HL-60/S4 treated with phorbol 12-myristate 13-acetate at 8.2 ng/mL for 4 days and 3 days (cell line): ENCODE measurements around the gene DDX39A.
"Not testable (repeated sequence)": the region's sequence is repeated elsewhere in the genome, so short reads cannot be mapped to it uniquely, and the experiment has no call there.

Experiments used
- in situ Hi-C: fragments of 300-500 bp; cut with MboI; formaldehyde crosslinking; loops from 2 replicates; pipeline ENCODE4 v1.15.0; 2022; ENCODE audit warnings: low sequenced_read_pairs

The DDX39A gene

DNA sequence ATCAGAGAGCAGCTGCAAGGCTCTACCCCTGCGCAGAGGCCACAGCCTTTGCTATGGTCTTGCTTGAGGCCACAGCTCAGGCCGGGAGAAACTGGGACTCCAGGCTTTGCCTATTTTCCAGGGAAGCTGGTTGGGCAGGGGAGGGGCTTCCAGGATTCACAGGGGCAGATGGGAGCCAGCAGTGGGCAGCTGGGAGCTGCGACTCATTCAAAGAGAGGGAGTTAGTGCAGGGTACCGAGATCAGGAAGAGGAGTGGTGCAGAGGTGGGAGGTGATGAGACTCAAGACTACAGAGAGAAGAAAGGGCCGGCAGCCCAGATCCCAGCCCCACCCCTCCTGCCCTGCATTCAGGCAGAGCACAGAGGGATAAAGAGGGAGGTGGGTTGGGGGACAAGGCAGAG, 25.8 kb downstream of the DDX39A start:
- in situ Hi-C loops, result no loop called here

DNA sequence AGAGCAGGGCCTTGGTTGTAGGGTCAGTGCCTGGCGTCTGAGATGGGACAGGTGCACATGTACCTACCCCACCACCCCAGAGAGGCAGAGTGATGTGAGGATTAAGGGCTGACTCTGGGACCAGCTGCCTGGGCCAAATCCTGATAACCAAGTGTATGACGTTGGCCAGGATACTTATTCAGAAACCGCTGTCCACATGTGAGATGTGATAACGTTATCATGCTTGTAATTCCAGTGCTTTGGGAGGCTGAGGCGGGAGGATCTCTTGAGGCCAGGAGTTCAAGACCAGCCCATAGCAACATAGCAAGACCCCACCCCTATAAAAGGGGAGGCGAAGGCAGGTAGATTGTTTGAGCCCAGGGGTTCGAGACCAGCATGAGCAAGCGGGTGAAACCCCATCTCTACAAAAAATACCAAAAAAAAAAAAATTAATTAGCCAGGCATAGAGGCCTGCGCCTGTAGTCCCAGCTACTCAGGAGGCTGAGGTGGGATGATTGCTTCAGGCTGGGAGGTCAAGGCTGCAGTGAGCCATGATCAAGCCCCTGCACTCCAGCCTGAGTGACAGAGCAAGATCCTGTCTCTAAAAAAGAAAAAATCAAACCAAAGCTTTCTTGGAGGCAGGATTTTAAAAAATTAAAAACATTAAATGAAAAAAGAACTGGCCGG, 27.9 kb downstream of the DDX39A start:
- in situ Hi-C loops, result no loop called here

DNA sequence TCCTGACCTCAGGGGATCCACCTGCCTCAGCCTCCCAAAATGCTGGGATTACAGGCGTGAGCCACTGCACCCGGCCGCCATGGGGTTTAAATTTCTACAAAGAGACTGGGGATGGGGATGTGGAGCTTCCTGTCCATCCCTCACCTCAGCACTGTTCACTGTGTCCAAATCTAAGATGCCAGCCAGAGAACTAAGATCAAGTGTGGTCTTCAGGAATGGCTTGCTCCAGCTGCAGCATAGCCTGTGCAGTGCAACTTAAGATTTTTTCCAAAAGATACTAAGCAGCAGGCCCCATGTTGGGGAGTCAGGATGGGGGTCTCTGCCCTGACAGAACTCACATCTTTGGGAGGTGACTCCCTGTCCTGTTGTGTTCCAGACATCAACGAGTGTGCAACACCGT, 28.6 kb downstream of the DDX39A start:
- in situ Hi-C loops, result no loop called here

DNA sequence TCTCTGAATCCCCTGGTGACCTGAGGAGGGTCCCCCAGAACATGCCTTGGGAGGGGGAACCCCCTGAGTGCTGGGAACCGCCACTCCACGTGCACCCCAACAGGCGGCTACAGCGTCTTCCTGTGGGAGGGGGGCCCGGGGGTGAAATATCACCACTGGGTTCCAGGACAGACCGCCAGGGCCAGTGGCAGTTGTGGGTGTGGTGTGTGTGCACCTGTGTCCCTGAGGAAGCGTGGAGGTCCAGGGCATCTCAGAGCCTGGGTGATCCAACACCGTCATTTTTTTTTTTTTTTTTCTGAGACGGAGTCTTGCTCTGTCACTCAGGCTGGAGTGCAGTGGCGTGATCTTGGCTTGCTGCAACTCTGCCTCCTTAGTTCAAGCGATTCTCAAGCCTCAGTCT, 33.6 kb downstream of the DDX39A start:
- in situ Hi-C loops, result no loop called here

DNA sequence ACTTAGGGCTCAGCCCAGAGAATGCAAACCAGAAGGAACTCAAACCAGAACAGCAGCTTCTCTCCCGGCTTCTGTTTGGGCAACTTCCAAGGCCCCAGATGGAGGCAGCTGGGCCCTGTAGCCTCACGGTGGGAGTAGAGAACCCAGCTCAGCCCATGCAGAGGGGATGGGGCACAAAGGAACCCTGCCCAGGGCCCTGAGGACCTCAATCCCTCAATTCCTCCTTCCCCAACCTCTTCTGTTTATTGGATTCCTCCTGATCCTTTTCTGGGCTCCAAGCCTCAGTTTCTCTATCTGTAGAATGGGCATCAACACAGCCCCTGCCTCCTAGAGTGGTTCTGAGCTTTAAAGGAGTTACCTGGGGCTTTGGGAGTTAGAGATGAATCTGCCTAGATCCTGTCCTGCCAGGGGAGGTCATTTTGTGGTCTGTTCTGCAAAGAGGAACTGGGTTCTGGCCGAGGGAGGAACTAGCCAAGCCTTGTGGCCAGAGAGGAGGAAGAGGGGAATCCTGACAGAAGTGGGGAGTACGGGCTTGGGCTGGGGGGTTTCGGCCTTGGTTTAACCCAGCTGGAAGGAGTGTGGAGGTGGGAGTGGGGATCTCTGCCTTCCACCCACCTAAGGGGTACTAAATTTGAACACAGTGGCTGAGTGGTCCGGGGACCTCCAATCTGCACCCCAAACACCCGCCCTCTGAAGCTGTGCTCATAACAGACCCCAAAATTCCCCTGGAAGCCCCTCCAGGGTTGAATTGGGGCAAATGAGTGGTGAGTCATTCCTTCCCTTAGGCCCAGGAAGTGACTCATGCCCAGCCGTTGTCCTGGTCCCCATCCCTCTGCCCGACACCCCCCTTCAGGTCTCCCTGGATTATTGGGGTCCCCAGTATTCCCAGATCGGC, 35.2 kb downstream of the DDX39A start:
- in situ Hi-C loops, result no loop called here

DNA sequence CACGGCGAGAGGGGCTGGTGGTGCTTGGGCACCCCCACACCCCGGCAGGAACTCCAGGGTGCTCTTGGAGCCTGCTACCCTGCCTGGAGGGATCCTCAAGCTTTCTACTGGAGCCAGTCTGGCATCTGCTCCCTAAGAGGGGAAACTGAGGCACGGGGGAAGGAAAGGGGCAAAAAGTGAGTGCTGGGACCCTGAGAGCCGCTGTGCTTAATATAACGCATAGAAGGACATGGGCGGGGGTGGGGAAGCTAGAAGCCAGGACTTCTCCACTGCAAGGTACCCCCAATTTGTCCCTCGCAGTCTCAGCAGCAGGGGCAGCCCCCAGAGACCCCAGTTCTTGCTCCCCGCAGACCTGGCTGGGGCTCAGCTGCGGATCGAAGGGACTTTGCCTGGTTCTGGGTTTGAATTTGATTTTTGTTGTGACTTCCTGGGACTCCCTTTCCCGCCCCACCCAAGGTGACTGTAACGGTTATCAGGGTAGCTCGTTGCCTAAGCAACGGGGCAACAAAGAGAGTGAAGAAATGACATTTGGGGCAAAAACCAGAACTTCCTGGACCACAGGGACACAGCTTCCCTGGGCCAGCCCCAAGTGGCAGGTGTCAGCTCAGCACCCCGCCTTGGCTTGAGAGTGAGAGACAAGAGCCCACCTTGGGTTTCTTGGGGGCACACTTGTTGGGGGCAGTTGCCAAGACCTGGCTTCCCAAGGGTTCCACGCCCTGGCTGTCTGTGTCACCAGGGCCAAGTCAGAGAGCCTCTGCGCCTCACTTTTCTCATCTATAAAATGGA, 37.3 kb downstream of the DDX39A start:
- in situ Hi-C loops, result no loop called here

DNA sequence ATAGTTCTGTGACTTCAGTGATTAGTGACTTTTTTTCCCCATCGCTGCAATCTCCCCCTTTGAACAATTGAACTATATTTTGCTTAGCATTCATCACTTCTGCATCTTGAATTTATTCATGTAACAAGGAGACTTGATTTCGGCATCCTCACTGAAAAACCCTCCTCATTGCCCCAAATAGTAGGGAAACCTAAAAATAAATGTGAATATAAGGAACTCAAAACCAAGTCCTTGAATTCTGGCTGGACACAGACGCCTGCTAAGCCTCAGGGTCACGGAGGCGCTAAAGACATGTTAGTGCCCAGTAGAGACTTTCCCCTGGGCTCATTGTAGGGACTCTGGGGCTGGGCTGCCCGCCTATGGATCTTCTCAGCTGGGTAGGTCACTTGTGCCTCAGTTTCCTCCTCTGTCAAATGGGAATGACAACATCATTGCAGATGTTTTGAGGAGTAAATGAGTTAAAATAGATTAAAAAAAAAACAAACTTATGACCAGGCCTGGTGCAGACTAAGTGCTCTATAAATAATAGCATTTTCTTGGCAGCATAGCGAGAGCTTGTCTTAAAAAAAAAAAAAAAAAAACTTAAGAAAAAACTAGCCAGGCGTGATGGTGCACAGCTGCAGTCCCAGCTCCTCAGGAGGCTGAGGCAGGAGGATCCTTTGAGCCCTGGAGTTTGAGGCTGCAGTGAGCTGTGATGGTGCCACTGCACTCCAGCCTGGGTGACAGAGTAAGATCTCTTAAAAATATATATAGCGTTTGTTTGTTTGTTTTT, 39.7 kb downstream of the DDX39A start:
- in situ Hi-C loops, result no loop called here

DNA sequence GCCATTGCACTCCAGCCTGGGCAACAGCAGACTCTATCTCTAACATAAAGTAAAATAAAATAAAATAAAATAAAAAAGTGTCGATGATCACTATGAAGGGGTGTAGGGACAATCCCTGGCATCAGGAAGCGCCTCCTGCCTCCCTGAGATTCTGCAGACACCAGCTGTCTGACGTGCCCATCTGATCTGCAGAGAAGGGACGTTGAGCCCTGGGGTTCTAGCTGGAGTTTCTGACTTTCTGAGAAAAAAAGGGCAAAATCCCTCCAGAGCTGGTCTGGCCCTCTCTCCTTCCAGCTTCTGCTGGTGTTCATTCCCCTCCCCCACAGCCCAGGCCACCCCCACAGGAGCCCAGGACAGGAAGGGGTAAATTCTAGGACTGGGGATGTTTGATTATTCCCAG, 40.3 kb downstream of the DDX39A start:
- in situ Hi-C loops, result no loop called here

DNA sequence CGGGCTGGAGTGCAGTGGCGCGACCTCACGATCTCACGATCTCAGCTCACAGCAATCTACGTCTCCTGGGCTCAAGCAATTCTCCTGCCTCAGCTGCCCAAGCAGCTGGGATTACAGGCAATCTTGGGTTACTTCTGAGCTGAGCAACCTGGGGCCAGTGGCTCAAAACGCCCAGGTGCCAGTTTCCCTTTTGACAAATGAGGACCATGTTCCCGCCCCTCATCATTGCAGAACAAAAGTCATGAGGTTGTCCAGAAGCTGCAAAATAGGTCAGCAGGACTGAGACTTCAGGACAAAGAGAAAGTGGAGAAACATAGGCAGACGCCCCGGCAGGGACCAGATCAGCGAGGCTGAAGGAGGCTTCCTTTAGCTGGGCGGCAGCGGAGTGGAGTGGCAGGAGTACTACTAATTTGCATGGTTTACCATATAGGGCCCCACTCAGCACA, 41.2 kb downstream of the DDX39A start:
- in situ Hi-C loops, result no loop called here

DNA sequence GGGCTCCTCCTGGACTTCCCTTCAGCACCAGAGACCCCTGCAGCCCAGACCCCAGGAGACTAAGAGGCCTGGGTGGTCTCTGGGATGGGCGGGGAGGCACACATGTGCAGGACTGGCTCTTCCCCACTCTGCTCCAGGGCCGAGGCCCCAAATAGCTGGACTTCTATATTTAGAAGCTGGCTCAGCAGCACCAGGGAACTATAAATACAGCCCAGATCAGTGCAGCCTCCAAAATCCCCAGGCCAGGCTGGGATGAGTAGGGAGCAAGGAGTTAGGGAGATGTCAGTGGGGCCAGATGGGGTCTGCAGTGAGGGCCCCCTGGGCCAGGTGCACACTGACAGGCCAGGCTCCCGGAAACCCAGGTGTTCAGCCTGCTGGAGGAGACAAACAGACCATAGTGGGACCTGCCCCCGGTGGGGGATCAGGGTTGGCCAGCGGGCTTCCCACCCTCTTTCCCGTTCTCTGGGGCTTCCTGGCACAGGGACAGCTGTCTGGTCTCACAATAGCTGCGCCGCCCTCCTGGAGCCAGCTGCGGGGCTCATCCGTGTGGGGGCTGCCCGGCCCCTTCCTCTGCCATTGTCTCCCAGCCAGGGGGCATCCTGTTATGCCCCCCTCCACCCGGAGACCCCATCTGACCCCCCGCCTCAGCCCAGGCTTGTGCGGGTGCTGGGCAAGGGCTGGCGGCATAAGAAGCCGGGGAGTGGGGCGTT, 43.4 kb downstream of the DDX39A start:
- in situ Hi-C loops, result no loop called here

DNA sequence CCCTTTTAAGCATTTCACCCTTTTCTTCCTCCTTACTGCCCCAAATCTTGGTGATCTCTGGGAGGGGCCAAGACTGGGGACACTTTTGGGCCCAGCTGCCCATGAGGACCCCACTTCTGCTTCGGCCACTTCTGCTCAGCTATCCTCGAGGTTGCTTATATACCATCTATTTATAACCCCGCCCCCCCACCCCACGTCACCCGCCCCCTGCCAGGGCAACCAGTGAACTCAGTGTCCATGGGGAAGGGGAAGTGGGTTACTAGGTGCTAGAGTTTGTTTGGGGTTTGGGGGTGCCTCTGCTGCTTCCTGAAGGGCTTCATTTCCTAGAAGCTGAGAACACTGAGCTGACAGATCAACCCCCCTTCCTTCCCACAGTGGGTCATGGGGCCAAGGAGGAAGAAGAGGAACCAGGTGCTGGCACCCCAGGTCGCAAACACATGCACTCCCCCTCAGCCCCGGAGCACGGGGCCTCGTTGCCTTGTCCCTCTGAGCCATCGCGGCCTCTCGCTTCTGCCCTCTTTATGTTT, 44.0 kb downstream of the DDX39A start:
- in situ Hi-C loops, result no loop called here

DNA sequence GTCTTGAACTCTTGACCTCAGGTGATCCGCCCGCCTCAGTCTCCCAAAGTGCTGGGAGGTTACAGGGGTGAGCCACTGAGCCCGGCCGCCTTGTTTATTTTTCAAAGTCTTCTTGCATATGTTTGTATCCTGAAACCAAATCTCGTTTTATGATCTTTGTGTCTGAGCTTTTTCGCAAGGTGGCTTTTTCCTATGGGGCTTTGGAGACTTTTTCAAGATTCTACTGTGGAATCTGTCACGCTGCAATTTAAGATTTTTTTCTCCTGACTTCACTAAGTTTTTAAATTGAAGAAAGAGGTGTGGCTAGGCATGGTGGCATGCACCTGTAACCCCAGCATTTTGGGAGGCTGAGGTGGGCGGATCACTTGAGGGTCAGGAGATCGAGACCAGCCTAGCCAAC, 44.8 kb downstream of the DDX39A start:
- in situ Hi-C loops, result not testable (repeated sequence)

DNA sequence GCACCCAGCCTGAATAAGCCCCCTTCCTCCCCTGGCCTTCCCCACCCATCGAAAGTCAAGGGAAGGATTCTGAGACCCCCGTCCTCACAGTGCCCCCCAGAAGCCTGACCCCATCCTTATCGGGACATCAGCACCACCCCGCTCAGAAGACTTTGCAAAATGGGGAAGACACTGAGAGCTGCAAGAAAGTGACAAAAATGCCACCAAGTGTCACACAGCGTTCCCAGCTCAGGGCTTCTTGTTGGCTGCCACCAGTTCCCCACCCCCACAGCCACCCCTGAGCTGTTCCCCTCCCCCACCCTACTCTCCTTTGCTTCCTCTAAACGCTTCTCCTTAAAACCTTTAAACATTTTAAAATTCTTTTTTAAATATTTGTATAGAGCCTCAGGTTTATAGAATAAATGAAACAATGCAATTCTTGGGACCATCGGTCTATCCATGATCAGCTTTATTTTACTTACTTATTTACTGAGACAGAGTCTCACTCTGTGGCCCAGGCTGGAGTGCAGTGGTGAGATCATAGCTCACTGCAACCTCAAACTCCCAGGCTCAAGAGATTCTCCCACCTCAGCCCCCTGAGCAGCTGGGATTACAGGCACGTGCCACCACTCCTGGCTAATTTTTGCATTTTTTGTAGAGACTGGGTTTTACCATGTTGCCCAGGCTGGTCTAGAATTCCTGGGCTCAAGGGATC, 46.6 kb downstream of the DDX39A start:
- in situ Hi-C loops, result not testable (repeated sequence)

DNA sequence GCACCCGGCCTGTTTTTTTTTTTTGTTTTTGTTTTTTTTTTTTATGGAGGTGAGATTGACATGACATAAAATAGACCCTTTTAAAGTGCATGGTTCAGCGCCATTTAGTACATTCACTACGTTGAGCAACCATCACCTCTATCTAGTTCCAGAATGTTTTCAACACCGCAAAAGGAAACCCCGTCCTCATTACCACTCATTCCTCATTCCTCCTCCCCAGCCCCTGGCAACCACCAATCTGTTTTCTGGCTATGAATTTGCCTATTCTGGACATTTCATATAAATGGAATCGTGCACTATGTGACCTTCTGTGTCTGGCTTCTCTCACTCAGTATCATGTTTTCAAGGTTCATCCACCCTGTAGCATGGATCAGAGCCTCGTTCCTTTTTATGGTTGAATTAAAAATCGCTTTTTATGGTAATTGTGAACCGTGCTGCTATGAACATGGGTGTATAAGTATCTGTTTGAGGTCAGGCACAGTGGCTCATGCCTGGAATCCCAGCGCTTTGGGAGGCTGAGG, 47.8 kb downstream of the DDX39A start:
- in situ Hi-C loops, result no loop called here

DNA sequence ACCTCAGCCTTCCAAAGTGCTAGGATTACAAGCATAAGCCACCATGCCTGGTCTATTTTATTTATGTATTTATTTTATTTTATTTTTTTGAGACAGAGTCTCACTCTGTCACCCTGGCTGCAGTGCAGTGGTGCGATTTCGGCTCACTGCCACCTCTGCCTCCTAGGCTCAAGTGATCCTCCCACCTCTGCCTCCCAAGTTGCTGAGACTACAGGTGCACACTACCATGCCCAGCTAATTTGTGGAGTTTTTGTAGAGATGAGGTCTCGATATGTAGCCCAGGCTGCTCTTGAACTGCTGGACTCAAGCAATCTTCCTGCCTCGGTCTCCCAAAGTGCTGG, 48.2 kb downstream of the DDX39A start:
- in situ Hi-C loops, result no loop called here

DNA sequence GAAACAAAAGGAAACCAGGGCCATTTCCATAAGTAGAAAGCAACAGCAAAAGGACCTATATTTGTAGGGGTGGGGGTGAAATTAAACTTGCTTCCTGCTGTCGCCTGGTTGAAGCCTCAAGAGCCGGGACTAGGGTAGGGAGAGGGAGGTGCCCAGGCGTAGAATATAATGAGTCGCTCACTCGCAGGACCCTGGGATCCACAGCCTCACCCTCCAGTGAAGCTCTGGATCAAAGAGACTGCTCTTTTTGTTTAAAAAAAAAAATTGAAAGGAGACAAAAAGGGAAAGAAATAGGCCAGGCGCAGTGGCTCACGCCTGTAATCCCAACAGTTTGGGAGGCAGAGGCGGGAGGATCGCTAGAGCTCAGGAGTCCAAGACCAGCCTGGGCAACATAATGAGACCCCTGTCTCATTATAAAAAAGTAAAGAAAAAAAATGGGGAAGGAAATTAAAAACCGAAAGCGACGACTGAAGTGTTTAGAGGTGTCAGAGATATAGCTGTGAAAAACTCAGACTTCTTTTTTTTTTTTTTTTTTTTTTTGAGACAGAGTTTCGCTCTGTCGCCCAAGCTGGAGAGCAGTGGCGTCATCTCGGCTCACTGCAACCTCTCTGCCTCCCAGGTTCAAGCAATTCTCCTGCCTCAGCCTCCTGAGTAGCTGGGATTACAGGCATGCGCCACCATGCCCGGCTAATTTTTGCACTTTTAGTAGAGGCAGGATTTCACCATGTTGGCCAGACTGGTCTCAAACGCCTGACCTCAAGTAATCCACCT, 48.8 kb downstream of the DDX39A start:
- in situ Hi-C loops, result no loop called here

DNA sequence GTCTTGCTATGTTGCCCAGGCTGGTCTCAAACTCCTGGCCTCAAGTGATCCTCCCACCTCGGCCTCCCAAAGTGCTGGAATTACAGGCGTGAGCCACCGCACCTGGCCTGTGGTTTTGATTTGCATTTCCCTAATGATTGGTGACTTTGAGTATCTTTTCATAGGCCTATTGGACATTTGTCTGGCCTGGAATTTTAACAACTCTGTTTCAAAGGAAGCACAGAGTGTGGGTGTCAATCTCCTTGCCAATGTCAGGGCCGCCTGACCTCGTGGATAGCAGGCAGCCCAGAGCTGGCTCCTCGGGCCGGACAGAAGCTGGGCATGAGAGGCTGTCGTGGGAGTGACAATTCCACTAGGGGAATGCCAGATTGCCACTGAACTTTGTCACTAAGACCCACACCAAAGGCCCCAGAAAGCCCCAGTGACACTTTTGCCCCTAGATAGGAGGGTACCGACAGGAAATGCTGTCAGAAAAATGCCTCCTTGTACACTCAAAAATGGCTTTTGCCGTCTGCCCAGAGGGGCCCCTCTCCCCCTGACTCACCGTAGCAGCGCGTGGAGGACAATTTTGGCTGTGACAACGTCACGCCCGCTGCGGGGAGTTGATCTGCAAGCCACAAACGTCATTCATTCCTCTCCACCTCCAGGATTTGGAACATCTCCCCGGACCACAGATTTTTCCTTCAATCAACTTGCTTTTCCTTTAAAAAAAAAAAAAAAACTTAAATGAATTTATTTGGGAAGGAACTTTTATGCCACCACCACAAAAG, 49.6 kb downstream of the DDX39A start:
- in situ Hi-C loops, result no loop called here
